ENCODE results near the gene IFNL4.

The IFNL4 gene

DNA sequence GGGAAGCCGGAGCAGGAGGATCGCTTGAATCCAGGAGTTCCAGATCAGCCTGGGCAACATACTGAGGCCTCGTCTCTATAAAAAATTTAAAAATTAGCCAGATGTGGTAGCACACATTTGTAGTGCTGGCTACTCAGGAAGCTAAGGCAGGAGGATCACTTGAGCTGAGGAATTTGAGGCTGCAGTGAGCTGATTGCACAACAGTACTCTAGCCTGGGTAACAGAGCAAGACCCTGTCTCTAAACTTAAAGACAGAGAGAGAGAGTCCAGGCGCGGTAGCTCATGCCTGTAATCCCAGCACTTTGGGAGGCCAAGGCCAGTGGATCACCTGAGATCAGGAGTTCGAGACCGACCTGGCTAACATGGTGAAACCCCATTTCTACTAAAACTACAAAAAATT is 8.2 kb downstream of the IFNL4 start:
- TF ChIP-seq CTCF (IDR thresholded peaks at IDR 0.05; ENCODE audit: borderline replicate concordance, insufficient read depth, low read depth, low read length) = no peak
- H3K4me3 ChIP-seq (ENCODE audit: low read depth, low read length) = no peak overlapping the region

GRCh38 chr19:39238944-39239343 is 9.7 kb downstream of the IFNL4 start:
- H3K4me3 ChIP-seq (ENCODE audit: low read depth, low read length) = no peak overlapping the region
- no peak for TF ChIP-seq CTCF (IDR thresholded peaks at IDR 0.05; ENCODE audit: borderline replicate concordance, insufficient read depth, low read depth, low read length)

DNA sequence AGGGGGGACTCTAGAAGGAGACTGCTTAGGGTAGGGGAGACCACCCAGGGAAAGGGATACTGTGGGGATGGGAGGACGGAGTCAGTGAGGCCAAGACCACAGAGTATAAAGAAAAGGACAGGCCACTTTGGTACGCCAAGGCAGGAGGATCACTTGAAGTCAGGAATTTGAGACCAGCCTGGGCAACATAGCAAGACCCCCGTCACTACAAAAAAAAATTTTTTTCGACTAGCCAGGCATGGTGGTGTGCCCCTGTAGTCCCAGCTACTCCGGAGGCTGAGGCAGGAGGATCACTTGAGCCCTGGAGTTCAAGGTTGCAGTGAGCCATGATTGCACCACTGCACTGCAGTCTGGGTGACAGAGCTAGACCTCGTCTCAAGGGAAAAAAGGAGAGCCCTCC is 10.4 kb downstream of the IFNL4 start:
- TF ChIP-seq CTCF (IDR thresholded peaks at IDR 0.05; ENCODE audit: borderline replicate concordance, insufficient read depth, low read depth, low read length) = no peak
- no peak overlapping the region for H3K4me3 ChIP-seq (ENCODE audit: low read depth, low read length)

GRCh38 chr19:39237200-39238184 is 11.2 kb downstream of the IFNL4 start:
- no peak for TF ChIP-seq CTCF (IDR thresholded peaks at IDR 0.05; ENCODE audit: borderline replicate concordance, insufficient read depth, low read depth, low read length)
- H3K4me3 ChIP-seq (ENCODE audit: low read depth, low read length) = no peak overlapping the region

DNA sequence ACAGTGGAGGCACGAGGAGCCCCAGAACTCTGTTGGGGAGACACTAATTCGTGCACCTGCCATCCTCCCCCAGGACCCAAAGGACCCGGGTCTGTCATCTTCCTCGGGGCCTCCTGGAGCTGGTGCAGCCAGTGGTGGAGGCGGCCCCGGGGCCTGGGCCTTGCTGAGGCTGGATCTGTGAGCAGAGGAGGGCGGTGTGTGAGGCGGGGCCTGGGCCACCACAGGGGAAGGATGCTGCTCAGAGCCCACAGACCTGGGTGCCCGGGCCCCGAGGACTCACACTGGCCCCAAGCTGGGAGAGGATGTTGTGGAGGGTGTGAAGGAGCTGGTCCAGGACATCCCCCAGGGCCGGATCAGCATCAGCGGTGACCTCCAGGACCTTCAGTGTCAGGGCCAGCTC is 12.1 kb downstream of the IFNL4 start:
- TF ChIP-seq CTCF (IDR thresholded peaks at IDR 0.05; ENCODE audit: borderline replicate concordance, insufficient read depth, low read depth, low read length) = no peak
- H3K4me3 ChIP-seq (ENCODE audit: low read depth, low read length) = no peak overlapping the region

DNA sequence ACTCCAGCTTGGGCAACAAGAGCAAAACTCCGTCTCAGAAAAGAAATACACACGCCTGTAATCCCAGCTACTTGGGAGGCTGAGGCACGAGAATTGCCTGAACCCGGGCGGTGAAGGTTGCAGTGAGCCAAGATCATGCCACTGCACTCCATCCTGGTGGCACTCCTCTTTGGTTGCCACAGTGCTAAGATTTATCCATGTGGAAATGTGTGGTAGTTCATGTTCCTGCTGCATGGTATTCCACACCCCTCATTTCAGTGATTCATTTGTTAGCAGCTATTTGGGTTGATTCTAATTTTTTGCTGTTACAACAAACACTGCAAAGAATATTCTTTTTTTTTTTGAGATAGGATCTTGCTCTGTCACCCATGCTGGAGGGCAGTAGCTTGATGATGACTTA is 15.9 kb downstream of the IFNL4 start:
- no peak overlapping the region for H3K4me3 ChIP-seq (ENCODE audit: low read depth, low read length)
- TF ChIP-seq CTCF (IDR thresholded peaks at IDR 0.05; ENCODE audit: borderline replicate concordance, insufficient read depth, low read depth, low read length) = no peak

All from GM12875 (cell line).